Duodenal mucosa (tissue), 2 donors: ENCODE results near the gene TMEM30A.

Experiments used
- H3K27ac ChIP-seq: one replicate; pipeline ENCODE4 v1.7.0; 2013; ENCODE audit warnings: low read depth, low read length
- H3K27me3 ChIP-seq, 2 donors: one replicate each; pipeline ENCODE4 v1.7.0; 2013; ENCODE audit warnings: low read length in 2 of 2, control low read depth in 1 of 2; ENCODE audit not compliant: insufficient read depth in 2 of 2, control insufficient read depth in 1 of 2
- H3K36me3 ChIP-seq, 2 donors: one replicate each; pipeline ENCODE4 v1.7.0; 2013; ENCODE audit warnings: low read length in 2 of 2, control low read depth in 1 of 2; ENCODE audit not compliant: insufficient read depth in 2 of 2, control insufficient read depth in 1 of 2
- H3K4me1 ChIP-seq, 2 donors: one replicate each; pipeline ENCODE4 v1.7.0; 2013; ENCODE audit warnings: low read length in 2 of 2, control low read depth in 1 of 2; ENCODE audit not compliant: insufficient read depth in 2 of 2, control insufficient read depth in 1 of 2
- H3K4me3 ChIP-seq, 2 donors: one replicate each; pipeline ENCODE4 v1.7.0; 2013; ENCODE audit warnings: low read length in 2 of 2, low read depth in 1 of 2
- H3K9ac ChIP-seq, 2 donors: one replicate each; pipeline ENCODE4 v1.7.0; 2013; ENCODE audit warnings: low read length in 2 of 2, low read depth in 1 of 2
- H3K9me3 ChIP-seq, 2 donors: one replicate each; pipeline ENCODE4 v1.7.0; 2013; ENCODE audit warnings: low read length in 2 of 2, control low read depth in 1 of 2; ENCODE audit not compliant: control insufficient read depth in 1 of 2

TMEM30A gene

GRCh38 chr6:75246386-75246785 lies 38.2 kb downstream of the TMEM30A start:
- peaks cover 0 to 4% of the 10 kb centered on the region in 2 donors for H3K27me3 ChIP-seq

GRCh38 chr6:75244063-75244584 lies 40.5 kb downstream of the TMEM30A start:
- peaks cover 5 to 6% of the 10 kb centered on the region in 2 donors for H3K4me1 ChIP-seq
- peak overlapping the region; percentile 77 to 99 for H3K4me3 ChIP-seq
- peak overlapping the region; percentile 86 to 98 for H3K9ac ChIP-seq
- H3K27ac ChIP-seq: peak overlapping the region; percentile 60
- peaks cover 0 to 4% of the 10 kb centered on the region in 2 donors for H3K27me3 ChIP-seq
- H3K36me3 ChIP-seq: peaks cover 6 to 21% of the 10 kb centered on the region in 2 donors
- no peaks in the 10 kb centered on the region for H3K9me3 ChIP-seq

More at GRCh38 chr6:75246386-75246785, 38.2 kb downstream of the TMEM30A start:
- Histone ChIP-seq H3K36me3 (no peaks in the 10 kb centered on the region), H3K9ac (no peak overlapping the region), H3K4me3 (no peak overlapping the region), H3K4me1 (peaks cover under 1 to 1% of the 10 kb centered on the region in 2 donors), H3K27ac (no peak overlapping the region), H3K9me3 (no peaks in the 10 kb centered on the region)

- peaks cover 0 to 4% of the 10 kb centered on the region in 2 donors for H3K27me3 ChIP-seq
- H3K4me1 ChIP-seq: peaks cover 5 to 6% of the 10 kb centered on the region in 2 donors
- no peaks in the 10 kb centered on the region for H3K9me3 ChIP-seq
- peaks cover 9 to 27% of the 10 kb centered on the region in 2 donors for H3K36me3 ChIP-seq
- H3K4me3 ChIP-seq: peak within 1 kb of the TSS; percentile 77 to 99
- peak within 1 kb of the TSS; percentile 63 for H3K27ac ChIP-seq
- peak within 1 kb of the TSS; percentile 86 to 98 for H3K9ac ChIP-seq
Observed at GRCh38 chr6:75243333-75244062, 41.1 kb downstream of the TMEM30A start, which contains the start of gene COX7A2. COX7A2 (minus strand) TSS chr6:75243801; CDS start chr6:75243734, 67 bp downstream.

GRCh38 chr6:75236630-75237029 lies 48.0 kb downstream of the TMEM30A start:
- Histone ChIP-seq H3K36me3 (peaks cover 15 to 43% of the 10 kb centered on the region in 2 donors), H3K4me3 (no peak overlapping the region), H3K4me1 (peaks cover 5 to 6% of the 10 kb centered on the region in 2 donors), H3K9ac (no peak overlapping the region), H3K9me3 (no peaks in the 10 kb centered on the region), H3K27me3 (no peaks in the 10 kb centered on the region), H3K27ac (no peak overlapping the region)

GRCh38 chr6:75235271-75235670 lies 49.3 kb downstream of the TMEM30A start:
- Histone ChIP-seq H3K27me3 (no peaks in the 10 kb centered on the region), H3K27ac (no peak overlapping the region), H3K9ac (no peak overlapping the region), H3K36me3 (peaks cover 15 to 34% of the 10 kb centered on the region in 2 donors), H3K9me3 (no peaks in the 10 kb centered on the region), H3K4me3 (no peak overlapping the region), H3K4me1 (no peaks in the 10 kb centered on the region)

GRCh38 chr6:75234126-75234865 lies 50.3 kb downstream of the TMEM30A start:
- Histone ChIP-seq H3K4me3 (no peak overlapping the region), H3K9ac (no peak overlapping the region), H3K27ac (no peak overlapping the region), H3K4me1 (no peaks in the 10 kb centered on the region), H3K27me3 (no peaks in the 10 kb centered on the region), H3K9me3 (no peaks in the 10 kb centered on the region), H3K36me3 (peaks cover 10 to 24% of the 10 kb centered on the region in 2 donors)

GRCh38 chr6:75233092-75233615 lies 51.4 kb downstream of the TMEM30A start:
- no peak overlapping the region for H3K4me3 ChIP-seq
- no peak overlapping the region for H3K27ac ChIP-seq
- no peaks in the 10 kb centered on the region for H3K9me3 ChIP-seq
- peaks cover 5 to 17% of the 10 kb centered on the region in 2 donors for H3K36me3 ChIP-seq
- no peaks in the 10 kb centered on the region for H3K27me3 ChIP-seq
- no peaks in the 10 kb centered on the region for H3K4me1 ChIP-seq
- H3K9ac ChIP-seq: no peak overlapping the region

- H3K4me1 ChIP-seq: no peaks in the 10 kb centered on the region
- H3K9me3 ChIP-seq: no peaks in the 10 kb centered on the region
- H3K27me3 ChIP-seq: no peaks in the 10 kb centered on the region
- H3K27ac ChIP-seq: no peak overlapping the region
- no peak overlapping the region for H3K9ac ChIP-seq
- H3K4me3 ChIP-seq: no peak overlapping the region
- H3K36me3 ChIP-seq: no peaks in the 10 kb centered on the region
Observed at GRCh38 chr6:75230484-75231325, 53.9 kb downstream of the TMEM30A start.

- Histone ChIP-seq H3K27ac (no peak overlapping the region), H3K36me3 (no peaks in the 10 kb centered on the region), H3K4me3 (no peak overlapping the region), H3K4me1 (peaks cover 0 to 11% of the 10 kb centered on the region in 2 donors), H3K9me3 (no peaks in the 10 kb centered on the region), H3K27me3 (no peaks in the 10 kb centered on the region), H3K9ac (no peak overlapping the region)
Observed at GRCh38 chr6:75224303-75224926, 60.2 kb downstream of the TMEM30A start.
